ENCODE measurements around the gene PC.
"Not testable (repeated sequence)": the region's sequence is repeated elsewhere in the genome, so short reads cannot be mapped to it uniquely, and the experiment has no call there.

PC gene

GRCh38 chr11:66842896-66843775 is 115.0 kb downstream of the PC start, which contains the start of gene RCE1:
Gene RCE1 (plus strand): TSS chr11:66843441. CDS start chr11:66843456, 15 bp downstream.
- DNase-seq (ENCODE audit: low spot score) = peak; percentile 100

GRCh38 chr11:66842501-66842895 is 115.7 kb downstream of the PC start:
- DNase-seq (ENCODE audit: low spot score) = peak; percentile 95

- no peak for DNase-seq (ENCODE audit: low spot score)
Measured at GRCh38 chr11:66841861-66842260, 116.3 kb downstream of the PC start.

- DNase-seq (ENCODE audit: low spot score) = no peak
Measured at GRCh38 chr11:66840317-66841091, 117.7 kb downstream of the PC start.

GRCh38 chr11:66835768-66836405 is 122.3 kb downstream of the PC start:
- DNase-seq (ENCODE audit: low spot score) = no peak

DNA sequence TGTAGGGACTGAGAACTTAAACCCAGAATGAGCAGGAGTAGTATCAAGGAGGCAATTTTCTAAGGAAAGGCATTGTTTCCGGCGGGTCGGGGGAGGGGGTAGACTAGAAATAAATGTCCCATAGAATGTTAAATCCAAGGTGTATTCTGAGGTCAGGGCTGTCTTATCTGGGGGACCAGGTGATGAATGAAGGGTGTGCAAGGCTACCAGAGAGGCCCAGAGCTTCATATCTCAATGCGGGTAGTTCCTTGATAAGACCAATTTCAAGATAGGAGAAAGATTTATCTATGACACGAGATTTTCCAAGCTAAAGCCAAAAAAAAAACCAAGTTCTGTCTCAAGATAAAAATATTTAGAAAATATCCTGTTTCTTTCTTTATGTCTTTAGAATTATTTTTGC is 123.2 kb downstream of the PC start:
- DNase-seq (ENCODE audit: low spot score) = no peak

DNA sequence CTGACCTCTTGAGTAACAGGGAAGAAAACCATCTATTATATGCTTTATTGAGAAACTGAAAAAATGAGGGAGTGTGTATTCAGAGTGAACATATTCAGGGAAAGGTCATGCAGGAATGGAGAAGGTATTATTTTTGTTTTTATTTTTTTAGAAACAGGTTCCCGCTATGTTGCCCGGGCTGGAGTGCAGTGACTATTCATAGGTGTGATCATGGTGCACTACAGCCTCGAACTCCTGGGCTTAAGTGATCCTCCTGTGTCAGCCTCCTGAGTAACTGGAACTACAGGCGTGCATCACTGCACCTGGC is 123.7 kb downstream of the PC start:
- no peak for DNase-seq (ENCODE audit: low spot score)

DNA sequence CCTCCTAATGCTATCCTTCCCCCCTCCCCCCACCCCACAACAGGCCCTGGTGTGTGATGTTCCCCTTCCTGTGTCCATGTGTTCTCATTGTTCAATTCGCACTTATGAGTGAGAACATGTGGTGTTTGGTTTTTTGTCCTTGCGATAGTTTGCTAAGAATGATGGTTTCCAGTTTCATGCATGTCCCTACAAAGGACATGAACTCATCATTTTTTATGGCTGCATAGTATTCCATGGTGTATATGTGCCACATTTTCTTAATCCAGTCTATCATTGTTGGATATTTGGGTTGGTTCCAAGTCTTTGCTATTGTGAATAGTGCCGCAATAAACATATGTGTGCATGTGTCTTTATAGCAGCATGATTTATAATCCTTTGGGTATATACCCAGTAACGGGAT is 133.6 kb downstream of the PC start:
- DNase-seq (ENCODE audit: low spot score) = not testable (repeated sequence)

DNA sequence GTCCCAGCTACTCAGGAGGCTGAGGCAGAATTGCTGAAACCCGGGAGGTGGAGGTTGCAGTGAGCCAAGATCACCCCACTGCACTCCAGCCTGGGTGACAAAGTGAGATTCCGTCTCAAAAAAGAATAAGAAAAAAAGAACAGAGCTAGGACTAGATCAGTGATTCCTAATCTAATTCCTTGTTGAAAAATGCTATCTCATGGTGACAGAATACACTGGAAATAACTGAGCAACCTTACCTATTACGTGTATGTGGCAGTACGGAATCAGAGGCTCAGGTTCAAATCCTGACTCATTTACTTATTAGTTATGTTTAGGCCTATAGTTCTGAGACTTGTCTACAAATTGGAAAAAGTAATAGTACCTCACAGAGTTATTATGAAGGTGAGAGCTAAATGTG is 134.5 kb downstream of the PC start:
- DNase-seq (ENCODE audit: low spot score) = no peak

DNA sequence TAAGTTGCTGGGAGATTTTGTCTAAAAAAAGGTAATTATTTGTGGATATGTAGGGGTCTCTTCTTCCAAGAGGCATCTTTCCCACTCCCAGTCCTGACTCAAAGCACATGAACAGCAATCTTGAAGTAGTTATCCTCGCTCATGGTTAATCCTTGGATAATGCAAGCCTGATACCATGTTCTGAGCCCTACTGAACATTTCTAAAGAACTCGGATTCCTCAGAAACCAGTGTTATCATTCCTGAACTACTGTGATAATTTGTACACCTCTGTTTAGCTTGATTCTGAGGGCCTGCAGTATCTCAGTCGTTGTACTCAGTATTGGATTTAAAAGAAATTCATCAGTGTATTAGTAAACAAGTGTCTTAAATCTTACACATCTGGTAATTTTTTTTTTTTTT is 137.3 kb downstream of the PC start:
- no peak for DNase-seq (ENCODE audit: low spot score)

- DNase-seq (ENCODE audit: low spot score) = no peak
Measured at GRCh38 chr11:66820381-66820780, 137.8 kb downstream of the PC start.

GRCh38 chr11:66818231-66818955 is 139.8 kb downstream of the PC start:
- DNase-seq (ENCODE audit: low spot score) = no peak

DNA sequence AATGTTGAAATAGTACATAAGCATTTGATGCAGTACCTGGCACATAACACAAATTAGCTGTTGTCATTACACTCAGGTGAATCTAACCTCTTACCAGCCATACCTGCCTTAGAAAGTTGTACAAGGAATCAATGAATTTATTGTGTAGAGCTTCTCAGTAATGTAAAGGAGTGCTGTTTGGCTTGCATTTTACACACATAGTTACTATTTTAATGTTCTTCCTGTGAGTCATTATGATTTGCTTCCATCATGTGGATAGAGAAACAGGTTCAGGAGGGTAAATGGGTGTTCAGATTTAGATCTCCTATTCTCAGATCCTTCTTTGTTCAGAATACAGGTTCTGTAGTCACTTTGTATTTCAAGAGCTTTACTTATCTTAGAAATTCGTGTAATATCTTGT is 142.5 kb downstream of the PC start:
- DNase-seq (ENCODE audit: low spot score) = no peak

DNA sequence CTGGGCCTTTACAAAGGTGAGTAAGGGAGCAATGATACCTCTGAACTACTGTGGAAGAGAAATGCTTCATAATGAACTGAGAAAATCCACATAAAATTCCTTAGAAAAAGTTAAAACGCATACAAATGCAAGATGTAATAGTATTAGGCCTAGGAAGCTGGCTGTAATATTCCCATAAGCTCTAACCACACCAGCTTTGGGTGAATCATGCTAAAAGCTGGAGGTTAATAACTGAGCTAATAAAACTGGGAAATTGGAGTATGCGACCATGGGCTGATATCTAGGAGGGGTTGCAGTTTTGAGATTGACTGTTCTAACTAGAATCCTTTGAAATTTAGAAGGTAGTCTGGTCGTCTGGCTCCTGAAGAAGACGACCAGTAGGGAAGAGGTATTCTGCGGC is 143.5 kb downstream of the PC start:
- DNase-seq (ENCODE audit: low spot score) = no peak

- DNase-seq (ENCODE audit: low spot score) = no peak
Measured at GRCh38 chr11:66810576-66811185, 147.5 kb downstream of the PC start.

- no peak for DNase-seq (ENCODE audit: low spot score)
Measured at GRCh38 chr11:66809592-66809991, 148.6 kb downstream of the PC start.

DNA sequence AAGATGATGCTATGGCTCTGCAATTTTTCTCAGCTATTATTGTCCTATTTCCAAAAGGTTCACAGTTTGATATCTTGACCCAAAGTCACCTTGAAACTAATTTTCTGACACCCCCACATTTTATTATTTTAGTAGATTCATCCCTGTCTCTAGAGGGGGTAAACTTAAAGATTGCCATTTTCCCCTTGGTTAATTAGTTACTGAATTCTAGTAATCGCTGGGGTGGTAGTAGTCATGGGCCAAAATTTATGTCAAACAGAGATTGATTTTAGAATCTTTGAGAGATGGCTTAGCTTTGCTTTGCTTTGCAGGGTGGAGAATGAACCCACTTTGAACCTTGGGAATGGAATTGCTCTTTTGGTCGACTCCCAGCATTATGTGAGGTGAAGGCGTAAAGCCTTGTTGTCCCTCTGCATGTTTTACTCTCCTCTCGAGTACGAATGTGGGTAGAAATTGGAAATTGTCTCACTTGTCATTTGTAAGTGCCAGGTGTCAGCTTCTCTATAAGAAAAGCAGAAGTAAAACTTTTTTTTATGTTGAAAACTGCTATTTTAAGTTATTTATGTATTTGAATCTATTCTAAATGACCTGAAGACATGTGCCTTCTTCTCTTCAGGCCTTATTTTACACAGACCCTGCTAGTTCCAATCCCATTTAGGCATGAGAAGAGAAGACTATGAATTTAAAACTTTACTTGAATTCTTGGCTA is 157.3 kb downstream of the PC start:
- DNase-seq (ENCODE audit: low spot score) = no peak

GRCh38 chr11:66799815-66800214 is 158.4 kb downstream of the PC start:
- not testable (repeated sequence) for DNase-seq (ENCODE audit: low spot score)
